Esophagus muscularis mucosa (tissue), 4 donors: Measurements from ENCODE around the gene GRK2.

Experiments used
- CTCF ChIP-seq, 3 experiments: fragments of 200-600 bp in 2 of 3; fragments of 450-650 bp in 1 of 3; sonication (generic) in 2 of 3; IDR thresholded peaks; one replicate each; pipeline ENCODE4 v1.5.1; 2017 to 2019; ENCODE audit warnings: antibody characterized with exemption in 3 of 3, mild to moderate bottlenecking in 2 of 3, moderate library complexity in 1 of 3
- EP300 ChIP-seq: sonication (generic); formaldehyde crosslinking; IDR thresholded peaks from one replicate; pipeline ENCODE4 v1.6.1; 2017; ENCODE audit warnings: antibody characterized with exemption
- POLR2A ChIP-seq: fragments of 450-650 bp; IDR thresholded peaks from one replicate; pipeline ENCODE4 v1.6.1; 2017; ENCODE audit warnings: antibody characterized with exemption, moderate library complexity, mild to moderate bottlenecking, low read depth
- POLR2AphosphoS5 ChIP-seq, 2 donors: sonication (generic); formaldehyde crosslinking; IDR thresholded peaks; one replicate each; pipeline ENCODE4 v1.6.1; 2017; ENCODE audit warnings: antibody characterized with exemption in 2 of 2

GRCh38 chr11:67247946-67248550, 18.2 kb upstream of the GRK2 start:
- TF ChIP-seq CTCF (IDR thresholded peaks at IDR 0.05) (no peak), POLR2A (no peak), EP300 (no peak), POLR2AphosphoS5 (IDR thresholded peaks at IDR 0.05) (no peak)
